HG03097 (cell line): Measurements from ENCODE around the gene XYLT1.

Experiments used
- ATAC-seq: cut with Tn5 transposase; IDR thresholded peaks from one replicate; pipeline ENCODE4 v1.9.1; 2021; ENCODE audit not compliant: unreplicated experiment, low FRiP score

Gene XYLT1

GRCh38 chr16:17219991-17220390, 250.8 kb downstream of the XYLT1 start:
- ATAC-seq = no peak

- ATAC-seq = no peak
Measured at GRCh38 chr16:17215936-17216335, 254.8 kb downstream of the XYLT1 start.

DNA sequence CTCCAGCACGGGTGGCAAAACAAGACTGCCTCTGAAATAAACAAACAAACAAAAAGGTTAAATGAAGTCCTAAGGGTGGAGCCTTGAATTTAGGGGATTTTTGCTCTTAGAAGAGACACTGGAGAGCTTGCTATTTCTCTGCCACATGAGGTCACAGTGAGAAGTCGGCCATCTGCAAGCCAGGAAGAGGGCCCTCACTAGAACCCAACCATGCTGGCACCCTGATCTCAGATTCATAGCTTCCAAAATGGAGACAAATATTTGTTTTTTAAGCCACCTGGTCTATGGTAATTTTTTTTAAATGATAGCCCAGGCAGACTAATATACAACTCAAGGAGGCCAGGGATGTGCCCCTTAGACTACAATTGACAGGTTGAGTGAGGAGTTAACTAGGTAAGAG, 255.5 kb downstream of the XYLT1 start:
- no peak for ATAC-seq

DNA sequence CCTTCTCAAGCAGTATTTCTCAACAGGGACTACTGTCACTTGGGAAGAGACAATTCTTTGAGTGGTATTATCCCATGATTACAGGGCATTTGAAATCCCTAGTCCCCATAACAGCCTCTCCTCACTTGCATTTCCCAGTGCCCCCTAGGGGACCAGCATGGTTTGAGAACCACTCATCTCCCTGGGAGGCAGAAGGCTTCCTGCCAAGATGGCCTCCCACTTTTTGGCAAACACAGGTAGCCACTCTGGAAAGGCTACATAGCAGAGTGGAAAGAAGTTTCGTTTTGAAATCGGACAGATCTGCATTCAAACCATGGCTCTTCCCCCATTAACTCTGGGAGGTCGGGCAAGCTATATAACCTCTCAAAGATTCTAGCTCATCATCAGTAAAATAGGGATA, 256.8 kb downstream of the XYLT1 start:
- ATAC-seq = no peak

- ATAC-seq = no peak
Measured at GRCh38 chr16:17213025-17213424, 257.7 kb downstream of the XYLT1 start.

- ATAC-seq = no peak
Measured at GRCh38 chr16:17212606-17213005, 258.2 kb downstream of the XYLT1 start.

DNA sequence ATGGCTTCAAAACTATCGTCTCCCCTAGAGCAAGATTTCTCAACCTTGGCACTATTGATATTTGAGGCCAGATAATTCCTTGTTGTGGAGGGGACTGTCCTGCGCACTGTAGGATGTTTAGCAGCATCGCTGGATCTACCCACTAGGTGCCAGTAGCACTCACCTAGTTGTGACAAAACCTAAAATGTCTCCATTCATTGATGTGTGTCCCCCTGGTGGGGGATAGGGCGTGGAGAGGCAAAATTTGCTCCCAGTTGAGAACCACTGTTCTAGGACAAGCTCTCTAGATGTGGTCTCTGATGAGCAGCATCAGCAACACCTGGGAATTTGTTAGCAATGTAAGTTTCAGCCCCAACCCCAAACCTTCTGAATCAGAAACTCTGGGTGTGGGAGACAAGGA, 259.0 kb downstream of the XYLT1 start:
- ATAC-seq = no peak

GRCh38 chr16:17206712-17207111, 264.0 kb downstream of the XYLT1 start:
- no peak for ATAC-seq

DNA sequence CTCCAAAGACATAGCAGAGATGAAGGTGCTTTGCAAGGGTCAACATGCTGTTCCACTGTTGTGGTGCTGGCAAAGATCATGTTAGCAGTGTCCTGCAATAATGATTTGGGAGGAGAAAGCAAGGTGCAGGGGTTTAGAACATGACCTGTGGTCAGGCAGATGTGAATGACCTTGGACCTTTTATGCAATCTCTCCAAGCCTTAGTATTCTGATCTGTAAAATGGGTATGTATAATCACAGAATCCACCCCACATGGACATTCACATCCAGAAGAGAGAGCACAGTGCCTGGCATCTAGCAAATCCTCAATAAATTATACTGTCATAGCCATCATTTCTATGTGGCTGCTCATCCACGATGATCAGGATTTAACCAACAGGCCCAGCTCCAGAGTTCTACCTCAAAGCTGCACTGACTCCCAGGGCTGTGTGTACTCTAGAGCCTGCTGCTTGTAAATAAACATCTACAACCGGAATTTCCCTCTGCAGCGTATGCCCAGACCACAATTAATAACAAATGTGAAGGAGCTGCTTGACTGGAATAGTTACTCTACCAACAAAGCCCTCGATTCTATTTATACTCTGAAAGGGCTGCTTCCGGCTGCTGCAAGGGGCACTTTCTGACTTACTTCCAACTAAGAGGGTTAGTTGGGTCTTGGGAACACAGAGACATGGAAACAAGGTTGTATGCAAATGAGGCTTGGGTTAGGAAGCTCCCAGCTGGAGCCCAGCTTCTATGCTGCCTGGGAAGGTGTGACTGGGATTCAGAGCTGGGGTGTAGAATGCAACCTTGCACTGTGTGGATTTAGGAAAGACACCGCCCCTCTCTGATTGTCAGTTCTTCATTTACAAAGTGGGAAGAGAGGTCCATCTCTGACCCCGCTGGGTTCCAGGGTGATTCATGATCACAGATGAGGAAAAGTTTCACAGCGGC, 265.2 kb downstream of the XYLT1 start:
- no peak for ATAC-seq

DNA sequence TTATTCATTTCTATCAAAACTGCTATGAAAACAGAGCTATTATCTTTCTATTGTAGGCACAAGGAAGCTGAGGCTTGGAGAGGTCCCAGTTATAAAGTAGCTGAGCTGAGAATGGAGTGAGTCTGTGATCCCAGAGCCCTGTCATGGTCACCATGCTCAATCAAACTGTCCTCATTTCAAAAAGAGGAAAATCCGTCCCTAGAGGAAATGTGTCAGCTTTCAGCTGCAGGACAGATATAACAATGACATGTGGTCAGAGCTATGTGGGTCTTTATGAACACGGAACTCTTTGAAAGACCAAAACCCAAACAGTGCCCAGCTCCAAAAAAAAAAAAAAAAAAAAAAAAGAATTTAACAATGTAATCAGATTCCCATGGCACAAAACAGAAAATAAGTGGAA, 266.1 kb downstream of the XYLT1 start:
- ATAC-seq = no peak

- ATAC-seq = no peak
Measured at GRCh38 chr16:17204206-17204605, 266.6 kb downstream of the XYLT1 start.

GRCh38 chr16:17203424-17203823, 267.3 kb downstream of the XYLT1 start:
- ATAC-seq = no peak

DNA sequence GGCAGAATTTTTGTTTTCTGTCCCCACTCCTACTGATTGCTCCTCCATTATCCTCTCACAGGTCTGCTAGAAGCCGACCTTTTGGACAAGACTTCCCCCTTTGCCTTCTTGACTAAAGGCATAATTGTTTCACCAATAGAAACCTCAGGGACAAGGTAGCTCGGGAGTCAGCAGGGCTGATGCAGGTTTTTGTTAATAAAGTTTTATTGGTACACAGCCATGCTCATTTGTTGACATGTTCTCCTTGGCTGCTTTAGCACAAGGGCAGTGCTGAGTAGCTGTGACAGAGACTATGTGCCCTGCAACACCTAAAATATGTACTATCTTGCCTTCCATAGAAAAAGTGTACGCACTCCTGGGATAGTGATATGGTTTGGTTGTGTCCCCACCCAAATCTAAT, 271.6 kb downstream of the XYLT1 start:
- no peak for ATAC-seq

DNA sequence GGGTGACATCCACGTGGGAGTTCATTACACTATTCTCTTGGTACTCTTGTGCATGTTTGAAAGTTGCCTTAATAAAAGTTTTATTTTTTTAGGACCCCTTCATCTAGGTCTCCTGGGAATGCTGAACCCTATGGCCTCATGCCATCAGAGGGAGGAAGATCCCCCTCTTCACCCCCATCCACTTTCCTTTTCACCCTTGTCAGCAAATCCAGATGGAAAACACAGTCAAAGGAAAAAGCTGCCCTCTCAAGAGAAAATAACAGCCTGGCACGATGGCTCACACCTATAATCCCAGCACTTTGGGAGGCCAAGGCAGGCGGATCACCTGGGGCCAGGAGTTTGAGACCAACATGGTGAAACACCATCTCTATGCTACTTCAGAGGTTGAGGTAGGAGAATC, 274.2 kb downstream of the XYLT1 start:
- ATAC-seq = no peak

- ATAC-seq = no peak
Measured at GRCh38 chr16:17194190-17194780, 276.5 kb downstream of the XYLT1 start.

DNA sequence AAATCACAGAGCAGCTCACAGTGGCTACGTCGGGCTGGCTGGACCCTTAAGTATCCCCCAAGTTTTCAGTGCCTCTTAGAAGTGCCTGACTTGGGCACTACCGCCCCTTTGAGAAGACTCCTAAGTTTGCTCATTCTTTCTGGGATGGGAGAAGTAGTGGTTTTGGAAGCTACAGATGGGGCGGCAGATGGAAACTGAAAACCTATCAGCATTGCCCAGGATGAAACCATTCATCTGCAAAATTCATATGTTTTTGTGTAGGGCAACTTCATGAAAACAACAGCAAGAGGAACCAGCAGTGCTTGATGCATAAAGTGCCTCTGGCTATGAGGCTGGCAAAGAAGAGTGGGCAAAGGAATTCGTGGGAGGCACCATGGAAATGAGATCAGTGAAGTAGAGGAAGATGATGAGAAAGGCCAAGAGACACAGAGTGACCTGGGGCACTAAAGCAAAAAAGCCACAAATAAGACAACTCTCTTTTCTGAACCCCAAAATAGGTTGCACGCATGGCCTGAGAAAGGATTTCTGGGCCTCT, 277.1 kb downstream of the XYLT1 start:
- no peak for ATAC-seq

DNA sequence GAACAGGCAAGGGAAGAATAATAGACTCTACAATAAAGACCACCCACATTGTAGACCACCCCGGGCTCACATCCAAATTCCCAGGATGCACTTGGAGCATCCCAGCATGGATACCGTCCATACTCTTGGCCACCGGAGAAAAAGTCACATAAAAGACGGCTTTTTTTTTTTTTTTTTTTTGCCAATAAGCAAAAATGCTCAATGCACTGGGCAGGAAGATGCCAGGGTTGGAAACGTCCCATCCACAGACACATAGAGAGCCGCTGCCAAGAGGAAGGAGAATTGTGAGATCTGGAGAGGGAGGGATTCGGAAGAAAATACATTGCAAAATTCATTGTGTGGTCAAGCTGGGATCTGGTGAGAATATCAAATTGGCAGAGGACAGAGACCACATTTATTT, 286.7 kb downstream of the XYLT1 start:
- ATAC-seq = no peak

- no peak for ATAC-seq
Measured at GRCh38 chr16:17177959-17178905, 292.5 kb downstream of the XYLT1 start.

GRCh38 chr16:17177242-17177958, 293.4 kb downstream of the XYLT1 start:
- ATAC-seq = no peak

DNA sequence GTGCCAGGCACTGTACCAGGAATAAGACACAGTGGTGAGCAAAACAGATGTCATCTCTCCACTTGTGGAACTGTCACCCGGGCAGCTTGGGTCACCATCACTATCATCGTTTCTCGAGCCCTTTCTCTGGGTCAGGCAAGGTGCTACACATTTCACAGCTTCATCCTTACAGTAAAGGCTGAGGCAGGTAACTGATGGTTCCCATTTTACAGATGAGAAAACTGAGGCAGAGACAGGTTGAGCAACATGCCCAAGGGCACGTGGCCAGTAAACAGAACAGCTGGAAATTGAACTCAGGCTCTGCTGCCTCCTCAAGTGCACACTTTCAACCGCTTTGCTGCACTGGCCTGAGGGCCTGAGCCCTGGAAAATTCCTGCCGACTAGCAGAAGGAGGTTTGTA, 294.6 kb downstream of the XYLT1 start:
- ATAC-seq = no peak
